H9 (cell line): ENCODE data around the gene PFDN4. TPM values are rescaled to one million over a fixed set of nuclear protein-coding genes. Genes with fewer than 3 reads are reported as not detected.
"Not testable (repeated sequence)": the region's sequence is repeated elsewhere in the genome, so short reads cannot be mapped to it uniquely, and the experiment has no call there.

ENCODE experiments used
- DNase-seq: peaks from one replicate; pipeline ENCODE4 v3.0.0-alpha.2; 2017
- H2AFZ ChIP-seq: one replicate; pipeline ENCODE4 v1.6.1; 2013; ENCODE audit warnings: mild to moderate bottlenecking, low read length, control low read depth, moderate library complexity
- H2AK5ac ChIP-seq: 2 replicates; pipeline ENCODE4 v1.6.1; 2013; ENCODE audit warnings: low read length, control low read depth, mixed read lengths; ENCODE audit not compliant: insufficient read length
- H2BK120ac ChIP-seq: one replicate; pipeline ENCODE4 v1.6.1; 2013; ENCODE audit warnings: low read depth, mild to moderate bottlenecking, low read length, control low read depth, inconsistent platforms; ENCODE audit not compliant: poor library complexity, severe bottlenecking
- H2BK12ac ChIP-seq: 2 replicates; pipeline ENCODE4 v1.6.1; 2013; ENCODE audit warnings: low read length, control low read depth, mixed read lengths, low read depth; ENCODE audit not compliant: insufficient read length
- H2BK15ac ChIP-seq: 2 replicates; pipeline ENCODE4 v1.6.1; 2013; ENCODE audit warnings: low read depth, low read length, control low read depth
- H2BK20ac ChIP-seq: one replicate; pipeline ENCODE4 v1.6.1; 2013; ENCODE audit warnings: low read depth, mild to moderate bottlenecking, low read length, control low read depth, inconsistent platforms; ENCODE audit not compliant: poor library complexity, severe bottlenecking
- H2BK5ac ChIP-seq: 2 replicates; pipeline ENCODE4 v1.6.1; 2013; ENCODE audit warnings: low read length, control low read depth, mixed read lengths; ENCODE audit not compliant: insufficient read length
- H3K14ac ChIP-seq: 2 replicates; pipeline ENCODE4 v1.6.1; 2013; ENCODE audit warnings: low read length, control low read depth; ENCODE audit not compliant: insufficient read depth
- H3K18ac ChIP-seq: 2 replicates; pipeline ENCODE4 v1.6.1; 2013; ENCODE audit warnings: low read depth, mild to moderate bottlenecking, mixed read lengths, low read length, control low read depth; ENCODE audit not compliant: insufficient read length
- H3K23ac ChIP-seq: 2 replicates; pipeline ENCODE4 v1.6.1; 2013; ENCODE audit warnings: low read length, control low read depth, mixed read lengths, low read depth; ENCODE audit not compliant: insufficient read length
- H3K23me2 ChIP-seq: 2 replicates; pipeline ENCODE4 v1.6.1; 2013; ENCODE audit warnings: low read depth, mild to moderate bottlenecking, mixed read lengths, low read length, control low read depth; ENCODE audit not compliant: insufficient read length, poor library complexity, severe bottlenecking
- H3K27ac ChIP-seq: 2 replicates; pipeline ENCODE4 v1.5.1; 2013; ENCODE audit warnings: low read length, control low read depth, mixed read lengths, low read depth; ENCODE audit not compliant: insufficient read length
- H3K27me3 ChIP-seq: 2 replicates; pipeline ENCODE4 v1.6.1; 2013; ENCODE audit warnings: low read length, control low read depth, inconsistent platforms; ENCODE audit not compliant: insufficient read depth
- H3K4ac ChIP-seq: 2 replicates; pipeline ENCODE4 v1.6.1; 2013; ENCODE audit warnings: low read depth, mild to moderate bottlenecking, control low read depth, inconsistent platforms, low read length, moderate library complexity
- H3K4me1 ChIP-seq: 2 replicates; pipeline ENCODE4 v1.6.1; 2013; ENCODE audit warnings: low read length, control low read depth, inconsistent platforms; ENCODE audit not compliant: insufficient read depth
- H3K4me2 ChIP-seq: 2 replicates; pipeline ENCODE4 v1.6.1; 2013; ENCODE audit warnings: low read length, control low read depth, mixed read lengths; ENCODE audit not compliant: insufficient read length, insufficient read depth
- H3K56ac ChIP-seq: 2 replicates; pipeline ENCODE4 v1.6.1; 2013; ENCODE audit warnings: low read depth, mild to moderate bottlenecking, mixed read lengths, low read length, control low read depth; ENCODE audit not compliant: insufficient read length
- H3K79me1 ChIP-seq: 2 replicates; pipeline ENCODE4 v1.6.1; 2013; ENCODE audit warnings: low read depth, mild to moderate bottlenecking, moderate library complexity, low read length, control low read depth, inconsistent platforms; ENCODE audit not compliant: insufficient read depth, poor library complexity, severe bottlenecking
- H3K79me2 ChIP-seq: 2 replicates; pipeline ENCODE4 v1.6.1; 2013; ENCODE audit warnings: low read length, control low read depth, inconsistent platforms; ENCODE audit not compliant: insufficient read depth
- H3K9ac ChIP-seq: 2 replicates; pipeline ENCODE4 v1.6.1; 2013; ENCODE audit warnings: low read length, control low read depth, mixed read lengths; ENCODE audit not compliant: insufficient read length; ENCODE audit errors: extremely low read depth
- H3K9me3 ChIP-seq: one replicate; pipeline ENCODE4 v1.6.1; 2013; ENCODE audit warnings: low read depth, low read length, inconsistent platforms; ENCODE audit not compliant: control insufficient read depth
- H3T11ph ChIP-seq: one replicate; pipeline ENCODE4 v1.6.1; 2013; ENCODE audit warnings: mild to moderate bottlenecking, low read length, control low read depth, inconsistent platforms
- H4K20me1 ChIP-seq: one replicate; pipeline ENCODE4 v1.6.1; 2013; ENCODE audit not compliant: control insufficient read depth, insufficient read length, insufficient read depth
- H4K5ac ChIP-seq: 2 replicates; pipeline ENCODE4 v1.6.1; 2013; ENCODE audit warnings: low read depth, mild to moderate bottlenecking, mixed read lengths, low read length, control low read depth; ENCODE audit not compliant: insufficient read length
- H4K8ac ChIP-seq: replicated peaks from 2 replicates; pipeline ENCODE4 v1.6.1; 2013; ENCODE audit warnings: low read length, control low read depth, mixed read lengths, low read depth; ENCODE audit not compliant: insufficient read length
- H4K91ac ChIP-seq: 2 replicates; pipeline ENCODE4 v1.6.1; 2013; ENCODE audit warnings: low read depth, mild to moderate bottlenecking, moderate library complexity, mixed read lengths, low read length, control low read depth; ENCODE audit not compliant: insufficient read length
- H3K27ac Mint-ChIP-seq, 3 experiments: 2 replicates in 2 of 3; 3 replicates in 1 of 3; pipeline ENCODE4 v1.8.0; 2020 to 2021; ENCODE audit warnings: mixed read lengths in 3 of 3, mild to moderate bottlenecking in 1 of 3, moderate library complexity in 1 of 3
- H3K27me3 Mint-ChIP-seq: 2 replicates; pipeline ENCODE4 v1.8.0; 2021; ENCODE audit warnings: low read depth, mild to moderate bottlenecking, moderate library complexity, mixed read lengths
- H3K36me3 Mint-ChIP-seq, 3 experiments: 2 replicates in 2 of 3; 3 replicates in 1 of 3; pipeline ENCODE4 v1.8.0; 2020 to 2021; ENCODE audit warnings: low read depth in 3 of 3, mixed read lengths in 3 of 3; ENCODE audit not compliant: insufficient read depth in 1 of 3
- H3K4me1 Mint-ChIP-seq, 2 experiments: 2 replicates each; pipeline ENCODE4 v1.8.0; 2020; ENCODE audit warnings: mixed read lengths in 2 of 2
- H3K4me3 Mint-ChIP-seq, 2 experiments: 2 replicates in 1 of 2; 3 replicates in 1 of 2; pipeline ENCODE4 v1.8.0; 2020 to 2021; ENCODE audit warnings: mild to moderate bottlenecking in 2 of 2, mixed read lengths in 2 of 2, moderate library complexity in 1 of 2
- H3K9me3 Mint-ChIP-seq, 2 experiments: 2 replicates in 1 of 2; 3 replicates in 1 of 2; pipeline ENCODE4 v1.8.0; 2020; ENCODE audit warnings: mild to moderate bottlenecking in 2 of 2, mixed read lengths in 2 of 2, moderate library complexity in 1 of 2
- WGBS: extraction: QIAGEN DNeasy Blood & Tissue Kit; methylation state at CpG from one replicate; pipeline ENCODE4 v1.1.7; 2013; ENCODE audit warnings: missing lambda C conversion rate, low lambda C conversion rate, mixed read lengths; ENCODE audit not compliant: insufficient read length; ENCODE audit errors: extremely low coverage; 5-methylcytosine and 5-hydroxymethylcytosine counted together
- total RNA-seq: library from RNA; stranded (reverse); gene quantifications from 2 replicates; pipeline ENCODE4 v1.2.1, GENCODE V29; 2021
- TF ChIP-seq, protein P1 (sequence below): fragments of 200-600 bp; sonication (generic); conservative IDR thresholded peaks from 3 replicates; pipeline ENCODE4 v1.8.0; 2021; ENCODE audit warnings: antibody characterized with exemption, mild to moderate bottlenecking

The PFDN4 gene
- total RNA-seq, 1 experiment from 2014 or later = 73.6 TPM

DNA sequence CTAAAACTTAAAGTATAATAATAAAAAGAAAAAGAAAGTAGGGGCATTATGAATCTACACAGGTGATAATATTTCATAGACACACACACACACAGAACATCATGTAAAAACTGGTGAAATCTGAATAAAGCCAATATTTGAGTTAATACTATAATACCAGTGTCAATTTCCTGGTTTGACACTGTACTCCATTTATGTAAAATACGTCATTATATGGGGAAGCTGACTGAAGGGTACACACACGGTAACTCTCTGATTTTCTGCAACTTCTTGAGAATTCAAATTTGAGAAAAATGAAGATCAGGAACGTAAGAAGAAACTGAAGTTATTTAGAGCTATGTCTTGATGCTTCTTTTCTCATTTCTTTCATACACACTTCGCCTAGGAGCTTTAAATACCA, 36.2 kb downstream of the PFDN4 start:
- no CpG with 5 or more reads among the region's 4 CpGs for WGBS
- Histone ChIP-seq H2BK12ac (no peak overlapping the region), H2BK15ac (no peak overlapping the region), H4K91ac (no peak overlapping the region), H3K27ac (no peak overlapping the region), H3K4me2 (no peak overlapping the region), H2BK120ac (no peak overlapping the region), H2BK20ac (no peak overlapping the region), H3K23ac (no peak overlapping the region), H3T11ph (no peak overlapping the region), H3K23me2 (no peaks in the 10 kb centered on the region), H3K9me3 (no peaks in the 10 kb centered on the region), H3K9ac (no peak overlapping the region), H4K5ac (no peak overlapping the region), H4K8ac (no peak overlapping the region), H2AK5ac (no peak overlapping the region), H3K4me1 (no peaks in the 10 kb centered on the region), H2BK5ac (no peak overlapping the region), H3K56ac (no peak overlapping the region), H3K27me3 (no peaks in the 10 kb centered on the region), H3K79me2 (no peaks in the 10 kb centered on the region), H3K14ac (no peak overlapping the region), H3K18ac (no peak overlapping the region), H3K79me1 (no peaks in the 10 kb centered on the region), H2AFZ (no peak overlapping the region), H3K4ac (no peak overlapping the region), H4K20me1 (no peaks in the 10 kb centered on the region)
- Mint-ChIP-seq H3K4me1 (no peaks in the 10 kb centered on the region), H3K27me3 (no peaks in the 10 kb centered on the region; the same call in 1 of the 2 replicates), H3K9me3 (peaks cover 18 to 28% of the 10 kb centered on the region in 2 experiments), H3K27ac (no peak overlapping the region), H3K4me3 (no peak overlapping the region), H3K36me3 (peaks cover 2 to 15% (median 3%) of the 10 kb centered on the region in 3 experiments; a peak in 4 of 7 replicates)
- TF ChIP-seq, protein P1, sequence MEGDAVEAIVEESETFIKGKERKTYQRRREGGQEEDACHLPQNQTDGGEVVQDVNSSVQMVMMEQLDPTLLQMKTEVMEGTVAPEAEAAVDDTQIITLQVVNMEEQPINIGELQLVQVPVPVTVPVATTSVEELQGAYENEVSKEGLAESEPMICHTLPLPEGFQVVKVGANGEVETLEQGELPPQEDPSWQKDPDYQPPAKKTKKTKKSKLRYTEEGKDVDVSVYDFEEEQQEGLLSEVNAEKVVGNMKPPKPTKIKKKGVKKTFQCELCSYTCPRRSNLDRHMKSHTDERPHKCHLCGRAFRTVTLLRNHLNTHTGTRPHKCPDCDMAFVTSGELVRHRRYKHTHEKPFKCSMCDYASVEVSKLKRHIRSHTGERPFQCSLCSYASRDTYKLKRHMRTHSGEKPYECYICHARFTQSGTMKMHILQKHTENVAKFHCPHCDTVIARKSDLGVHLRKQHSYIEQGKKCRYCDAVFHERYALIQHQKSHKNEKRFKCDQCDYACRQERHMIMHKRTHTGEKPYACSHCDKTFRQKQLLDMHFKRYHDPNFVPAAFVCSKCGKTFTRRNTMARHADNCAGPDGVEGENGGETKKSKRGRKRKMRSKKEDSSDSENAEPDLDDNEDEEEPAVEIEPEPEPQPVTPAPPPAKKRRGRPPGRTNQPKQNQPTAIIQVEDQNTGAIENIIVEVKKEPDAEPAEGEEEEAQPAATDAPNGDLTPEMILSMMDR = no peak
- DNase-seq = no peak

GRCh38 chr20:54248705-54249104, 40.8 kb downstream of the PFDN4 start:
- not testable (repeated sequence) for H3T11ph ChIP-seq, H3K18ac ChIP-seq, H3K79me2 ChIP-seq, H3K14ac ChIP-seq, H3K4me1 ChIP-seq, H3K79me1 ChIP-seq, H3K4me1 Mint-ChIP-seq, H4K8ac ChIP-seq, H4K20me1 ChIP-seq, H3K27me3 ChIP-seq, H3K4me2 ChIP-seq, H2AK5ac ChIP-seq, H3K4ac ChIP-seq, H3K23ac ChIP-seq, H3K4me3 Mint-ChIP-seq, H3K23me2 ChIP-seq, H3K56ac ChIP-seq, H2AFZ ChIP-seq, H3K27ac Mint-ChIP-seq, H2BK120ac ChIP-seq, H4K5ac ChIP-seq, H3K9ac ChIP-seq, H3K27me3 Mint-ChIP-seq, H3K27ac ChIP-seq, DNase-seq, H2BK12ac ChIP-seq, H2BK5ac ChIP-seq, H4K91ac ChIP-seq, H2BK15ac ChIP-seq, H3K9me3 ChIP-seq, H2BK20ac ChIP-seq
- peaks cover 2 to 20% (median 5%) of the 10 kb centered on the region in 3 experiments; a peak in 3 of 7 replicates for H3K36me3 Mint-ChIP-seq
- peaks cover 18 to 23% of the 10 kb centered on the region in 2 experiments for H3K9me3 Mint-ChIP-seq
- WGBS = no CpG with 5 or more reads among the region's 4 CpGs
